ENCODE results near the gene KDM2B. TPM values are rescaled to one million over a fixed set of nuclear protein-coding genes. Genes with fewer than 3 reads are reported as not detected.

KDM2B gene
- total RNA-seq, 1 donor from 2014 or later: 36.8 TPM

- H3K4me3 ChIP-seq: no peak overlapping the region
- intact Hi-C loops (cut with DNase I): no loop called here
- no peaks in the 10 kb centered on the region for H3K4me1 ChIP-seq
- ATAC-seq (no peak), DNase-seq (no peak)
- no peaks in the 10 kb centered on the region for H3K36me3 ChIP-seq
- H3K27ac ChIP-seq: no peak overlapping the region
- no peaks in the 10 kb centered on the region for H3K9me3 ChIP-seq
- H3K27me3 ChIP-seq (ENCODE audit: low read depth): no peaks in the 10 kb centered on the region
- TF ChIP-seq CTCF (IDR thresholded peaks at IDR 0.05): no peak
Observed at GRCh38 chr12:121610239-121611149, 29.7 kb upstream of the KDM2B start.

DNA sequence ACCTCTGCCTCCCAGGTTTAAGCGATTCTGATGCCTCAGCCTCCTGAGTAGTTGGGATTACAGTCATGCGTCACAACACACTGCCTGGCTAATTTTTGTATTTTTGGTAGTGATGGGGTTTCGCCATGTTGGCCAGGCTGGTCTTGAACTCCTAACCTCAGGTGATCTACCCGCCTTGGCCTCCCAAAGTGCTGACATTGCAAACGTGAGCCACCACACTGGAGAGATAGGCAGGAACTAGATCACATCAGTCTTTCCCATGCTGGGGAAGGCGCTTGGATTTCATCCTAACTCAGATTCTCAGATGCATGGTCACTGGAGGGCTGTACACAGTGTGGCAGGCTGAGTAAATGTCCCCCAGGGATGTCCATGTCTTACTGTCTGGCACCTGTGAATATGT, 27.5 kb upstream of the KDM2B start:
- intact Hi-C loops (cut with DNase I): no loop called here
- no peak overlapping the region for H3K27ac ChIP-seq
- no peak overlapping the region for H3K4me3 ChIP-seq
- H3K36me3 ChIP-seq: no peaks in the 10 kb centered on the region
- TF ChIP-seq CTCF (IDR thresholded peaks at IDR 0.05): no peak
- no peaks in the 10 kb centered on the region for H3K27me3 ChIP-seq (ENCODE audit: low read depth)
- no peak for ATAC-seq
- no peaks in the 10 kb centered on the region for H3K9me3 ChIP-seq
- H3K4me1 ChIP-seq: no peaks in the 10 kb centered on the region
- no peak for DNase-seq

DNA sequence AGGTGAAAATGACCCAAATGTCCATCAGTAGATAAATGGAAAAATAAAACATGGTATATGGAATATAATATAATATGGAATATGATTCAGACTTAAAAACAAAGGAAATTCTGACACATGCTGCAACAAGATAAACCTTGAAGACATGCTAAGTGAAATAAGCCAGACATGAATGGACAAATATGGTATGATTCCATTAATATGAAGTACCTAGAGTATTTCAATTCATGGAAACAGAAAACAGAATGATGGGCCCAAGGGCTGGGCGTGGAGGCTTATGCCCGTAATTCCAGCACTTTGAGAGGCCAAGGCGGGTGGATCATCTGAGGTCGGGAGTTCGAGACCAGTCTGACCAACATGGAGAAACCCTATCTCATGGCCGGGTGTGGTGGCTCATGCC, 22.8 kb upstream of the KDM2B start:
- H3K4me1 ChIP-seq: no peaks in the 10 kb centered on the region
- DNase-seq: no peak
- no peak for TF ChIP-seq CTCF (IDR thresholded peaks at IDR 0.05)

GRCh38 chr12:121602766-121603165, 21.9 kb upstream of the KDM2B start:
- Histone ChIP-seq H3K27ac (no peak overlapping the region), H3K4me3 (no peak overlapping the region), H3K9me3 (no peaks in the 10 kb centered on the region), H3K27me3 (ENCODE audit: low read depth) (no peaks in the 10 kb centered on the region), H3K36me3 (no peaks in the 10 kb centered on the region), H3K4me1 (no peaks in the 10 kb centered on the region)
- ATAC-seq: no peak
- intact Hi-C loops (cut with DNase I): no loop called here
- no peak for TF ChIP-seq CTCF (IDR thresholded peaks at IDR 0.05)
- no peak for DNase-seq

More for the DNA sequence above, 22.8 kb upstream of the KDM2B start:
- no peak overlapping the region for H3K4me3 ChIP-seq
- intact Hi-C loops (cut with DNase I): no loop called here
- H3K27ac ChIP-seq: no peak overlapping the region
- ATAC-seq: no peak
- H3K36me3 ChIP-seq: no peaks in the 10 kb centered on the region
- no peaks in the 10 kb centered on the region for H3K9me3 ChIP-seq
- H3K27me3 ChIP-seq (ENCODE audit: low read depth): no peaks in the 10 kb centered on the region

DNA sequence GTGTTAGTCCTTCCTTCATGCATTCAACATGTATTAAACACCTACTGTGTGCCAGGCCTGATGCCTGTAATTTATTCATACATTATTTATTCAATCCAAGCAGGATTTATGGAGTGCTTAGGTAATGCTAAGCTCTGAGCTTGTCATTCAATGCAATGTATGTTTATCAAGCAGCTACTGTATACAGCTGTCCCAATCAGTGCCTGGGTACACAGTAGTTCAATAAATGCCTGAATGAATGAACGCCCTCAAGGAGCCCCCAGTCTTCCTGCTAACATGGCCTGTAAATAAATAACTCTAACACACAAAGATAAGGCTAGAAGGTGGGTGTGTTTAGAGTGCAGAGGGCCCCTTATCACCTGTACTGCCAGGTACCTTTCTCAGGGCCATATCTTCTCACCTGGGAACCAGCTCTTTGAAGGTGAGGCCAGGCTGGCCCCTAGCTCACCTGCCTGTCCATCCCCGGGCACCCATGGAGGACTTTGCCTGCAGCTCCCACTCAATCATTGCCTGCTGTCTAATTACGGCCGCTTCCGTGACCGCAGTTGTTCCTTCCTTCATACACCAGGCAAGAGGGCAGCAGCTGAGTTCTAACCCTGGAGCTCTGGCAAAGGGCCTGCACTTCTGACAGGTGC, 20.0 kb upstream of the KDM2B start:
- H3K9me3 ChIP-seq: no peaks in the 10 kb centered on the region
- no peak for ATAC-seq
- intact Hi-C loops (cut with DNase I): no loop called here
- DNase-seq: no peak
- TF ChIP-seq CTCF (IDR thresholded peaks at IDR 0.05): no peak
- H3K36me3 ChIP-seq: no peaks in the 10 kb centered on the region
- no peak overlapping the region for H3K4me3 ChIP-seq
- H3K27me3 ChIP-seq (ENCODE audit: low read depth): no peaks in the 10 kb centered on the region
- no peak overlapping the region for H3K27ac ChIP-seq
- H3K4me1 ChIP-seq: no peaks in the 10 kb centered on the region

Data from lower lobe of right lung (tissue), 2 donors.